Left renal cortex interstitium (tissue), 4 donors: ENCODE measurements around the gene IGFBP2. TPM values are rescaled to one million over a fixed set of nuclear protein-coding genes. Genes with fewer than 3 reads are reported as not detected.

Experiments used
- DNase-seq, 4 donors: peaks; one replicate each; pipeline ENCODE4 v3.0.0-alpha.2; 2013; ENCODE audit warnings: low read depth in 4 of 4, low spot score in 2 of 4, missing footprints in 1 of 4
- polyA plus RNA-seq, 4 donors: library from polyadenylated mRNA; unstranded; fragments of 120-200 nt; gene quantifications; one replicate each; pipeline ENCODE4 v1.2.1, GENCODE V29; 2013; ENCODE audit not compliant: insufficient read length in 4 of 4

Gene IGFBP2
- polyA plus RNA-seq, 4 donors, result 196 to 337 (median 248) TPM

GRCh38 chr2:216636551-216637450 is 3.6 kb downstream of the IGFBP2 start:
- DNase-seq, result no peak

DNA sequence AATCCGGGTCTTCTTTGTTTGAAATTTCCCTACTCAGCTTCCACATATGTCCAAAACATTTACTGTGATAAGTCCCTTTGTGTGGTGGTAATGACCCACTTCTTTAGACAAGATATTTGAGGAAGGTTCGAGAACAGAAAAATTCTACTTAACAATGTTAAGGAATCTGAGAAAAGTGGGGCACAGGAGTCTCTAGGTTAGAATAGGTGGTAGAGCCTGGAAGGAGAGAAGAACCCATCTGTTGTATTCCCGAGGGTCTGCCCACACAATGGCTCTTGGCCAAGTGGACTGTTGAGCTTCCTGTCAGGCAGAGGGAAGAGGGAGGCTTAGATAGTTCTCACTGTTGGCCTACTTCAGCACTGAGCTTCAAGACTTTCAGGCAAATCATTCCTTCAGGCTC is 4.3 kb downstream of the IGFBP2 start:
- DNase-seq, result no peak

DNA sequence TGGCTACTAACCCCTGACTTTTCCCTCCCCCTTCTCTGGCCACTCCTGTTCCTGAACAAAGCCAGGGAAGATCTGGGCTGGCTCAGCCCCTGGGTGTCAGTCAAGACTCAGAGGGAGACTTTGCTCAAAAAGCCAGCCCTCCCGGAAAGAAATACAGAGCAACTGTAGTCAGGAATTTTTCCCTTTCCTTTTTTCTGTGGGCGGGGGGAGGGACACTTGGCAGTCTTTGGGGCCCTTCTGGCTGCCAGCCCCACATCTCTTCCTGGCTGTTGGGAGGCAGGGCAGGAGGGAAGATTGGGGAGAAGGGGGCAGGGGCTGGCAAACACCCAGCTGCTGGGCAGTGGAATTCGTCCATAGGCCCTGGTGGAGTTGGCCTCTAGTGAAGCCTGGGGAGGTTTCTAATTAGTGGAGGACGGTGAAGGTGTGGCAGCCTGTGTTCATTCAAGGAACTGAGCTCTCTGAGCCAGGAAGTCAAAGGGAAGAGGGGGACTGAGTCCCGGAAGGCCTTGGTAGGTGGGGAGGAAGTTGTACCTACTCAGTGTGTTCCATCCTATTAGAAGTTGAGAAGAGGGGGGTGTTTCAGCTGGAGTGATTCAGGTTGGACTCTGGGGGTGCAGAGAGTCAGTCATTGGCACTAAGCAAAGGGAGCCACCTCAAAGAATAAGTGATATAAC is 10.9 kb downstream of the IGFBP2 start:
- no peak for DNase-seq

GRCh38 chr2:216644842-216645635 is 11.8 kb downstream of the IGFBP2 start:
- no peak for DNase-seq

DNA sequence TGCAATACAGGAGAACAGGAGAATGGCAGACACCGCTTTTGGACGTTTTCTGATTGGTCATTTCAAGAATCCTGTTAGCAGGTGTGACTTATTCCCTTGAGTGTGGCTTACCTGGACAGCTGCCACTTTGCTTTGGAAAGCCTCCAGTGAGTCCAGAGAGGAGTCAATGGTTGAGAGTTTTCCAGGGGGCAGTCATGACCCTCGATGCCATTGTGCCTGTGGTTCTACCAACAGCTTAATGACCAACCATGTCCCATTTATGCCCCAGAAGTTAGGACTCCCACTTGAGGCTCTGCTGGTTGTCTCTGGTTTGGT is 12.4 kb downstream of the IGFBP2 start:
- no peak for DNase-seq

DNA sequence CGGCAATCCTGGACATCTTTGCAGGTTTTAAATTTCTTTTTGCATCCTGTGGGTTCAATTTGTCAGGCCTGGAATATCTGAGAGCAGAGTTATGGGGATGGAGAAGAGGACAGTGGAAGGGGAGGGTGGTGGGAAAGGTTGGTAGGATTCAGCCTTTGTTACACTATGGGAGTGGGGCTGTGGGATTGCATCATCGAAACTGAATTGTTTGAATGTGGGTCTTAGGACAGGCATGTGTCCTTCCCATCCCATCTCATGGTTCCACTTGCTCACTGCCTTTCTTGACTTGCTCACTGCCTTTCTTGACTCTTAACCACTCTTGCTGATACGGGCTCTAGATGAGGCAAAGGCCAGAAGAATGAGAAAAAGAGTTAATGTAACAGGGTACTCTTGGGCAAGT is 12.9 kb downstream of the IGFBP2 start:
- no peak for DNase-seq

DNA sequence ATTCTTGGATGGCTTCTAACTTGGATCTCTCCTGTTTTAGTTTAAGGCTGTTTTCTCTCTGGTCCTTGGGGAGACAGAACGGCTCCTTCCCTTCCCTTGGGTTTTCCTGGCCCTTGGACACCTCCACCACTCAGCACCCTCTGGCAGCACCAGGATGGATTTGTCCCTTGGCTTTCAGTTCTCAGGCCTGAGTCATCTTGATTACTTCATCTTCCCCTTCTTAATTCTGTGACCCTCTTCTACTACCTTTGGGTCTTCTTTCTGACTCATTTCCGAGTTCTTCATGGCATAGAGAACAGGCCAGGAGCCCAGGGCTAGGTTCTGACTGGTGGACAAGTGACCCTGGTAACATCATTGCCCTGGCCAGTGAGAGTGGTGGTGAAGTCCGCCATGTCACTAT is 14.9 kb downstream of the IGFBP2 start:
- DNase-seq, result no peak

DNA sequence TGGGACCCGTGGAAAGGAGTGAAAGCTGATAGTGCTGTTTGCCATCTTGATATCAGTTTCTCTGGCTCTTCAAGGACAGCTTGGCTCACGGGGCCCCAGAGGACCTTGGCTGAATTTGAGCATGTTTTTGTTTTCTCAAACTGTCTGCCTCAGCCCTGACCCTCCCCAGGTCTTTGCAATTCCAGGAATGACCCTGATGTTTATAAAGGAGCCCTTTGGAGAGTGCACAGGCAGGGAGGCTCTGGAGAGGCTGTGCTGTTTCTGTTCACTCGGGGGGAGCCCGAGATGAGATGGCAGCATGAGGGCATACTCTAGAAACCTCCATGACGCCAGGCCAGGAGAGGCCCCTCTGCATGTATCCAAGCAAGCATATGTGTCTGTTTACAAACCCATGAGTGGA is 16.4 kb downstream of the IGFBP2 start:
- DNase-seq, result no peak

GRCh38 chr2:216650626-216651257 is 17.5 kb downstream of the IGFBP2 start:
- no peak for DNase-seq

DNA sequence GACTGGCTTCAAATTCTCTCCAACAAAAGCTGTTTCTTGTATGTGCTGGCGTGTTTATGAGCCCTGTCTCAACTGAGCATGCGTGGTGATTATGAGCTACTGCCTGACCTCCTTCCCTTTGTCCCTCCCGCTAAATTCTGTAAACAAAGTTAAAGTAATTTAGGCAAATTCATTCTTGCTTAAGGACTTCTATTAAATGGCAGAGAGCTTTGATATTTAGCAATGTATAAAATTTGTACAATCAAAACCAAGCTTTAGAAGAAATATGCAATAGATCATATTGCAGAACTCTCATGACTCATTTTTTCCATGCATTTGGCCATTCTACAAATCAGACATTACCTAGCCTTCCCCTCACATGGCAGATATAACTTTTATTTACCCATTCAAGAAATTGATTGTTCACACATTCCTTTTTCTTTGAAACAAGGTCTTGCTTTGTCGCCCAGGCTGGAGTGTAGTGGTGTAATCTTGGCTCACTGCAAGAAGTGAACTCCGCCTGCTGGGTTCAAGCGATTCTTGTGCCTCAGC is 18.2 kb downstream of the IGFBP2 start:
- DNase-seq, result no peak

DNA sequence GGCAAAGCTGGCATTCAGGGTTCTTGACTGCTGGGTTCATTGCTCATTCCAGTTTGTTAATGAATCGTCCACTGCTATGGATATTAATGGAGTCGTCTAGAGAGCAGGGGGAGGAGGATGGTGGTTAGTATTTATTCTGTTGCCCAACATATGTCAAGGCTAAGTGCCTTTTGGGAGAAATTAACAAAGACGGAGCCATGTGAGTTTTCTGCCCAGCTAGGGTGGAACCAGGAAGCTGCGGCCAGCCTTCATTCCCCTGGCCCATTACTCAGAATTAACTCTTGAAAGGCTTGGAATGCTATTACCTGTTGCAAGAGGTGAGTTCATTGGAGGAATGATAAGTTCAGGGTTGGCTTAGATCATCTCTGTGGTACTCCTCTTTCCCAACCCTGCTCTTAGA is 19.3 kb downstream of the IGFBP2 start:
- no peak for DNase-seq

GRCh38 chr2:216653093-216653799 is 20.0 kb downstream of the IGFBP2 start:
- no peak for DNase-seq

DNA sequence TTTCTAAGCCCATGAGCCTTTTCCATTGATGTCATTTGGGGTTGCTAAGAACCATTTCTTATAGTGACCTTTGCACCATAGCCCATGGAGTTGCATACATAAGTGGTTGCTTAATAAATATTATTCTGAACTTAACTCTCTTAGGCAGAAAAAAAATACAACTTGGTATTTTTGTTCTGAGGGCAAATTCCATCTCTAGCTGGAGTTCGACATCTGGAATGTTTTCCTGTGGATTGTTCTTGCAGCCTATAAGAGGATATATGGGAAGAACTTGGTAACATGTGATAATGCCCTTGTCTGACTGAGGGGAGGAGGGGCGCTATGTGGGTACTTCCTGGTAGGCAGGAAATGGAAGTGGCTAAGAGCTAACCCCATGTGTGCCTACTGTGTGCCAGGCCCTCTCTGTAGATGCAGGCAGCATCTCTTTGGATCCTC is 20.7 kb downstream of the IGFBP2 start:
- DNase-seq, result no peak

DNA sequence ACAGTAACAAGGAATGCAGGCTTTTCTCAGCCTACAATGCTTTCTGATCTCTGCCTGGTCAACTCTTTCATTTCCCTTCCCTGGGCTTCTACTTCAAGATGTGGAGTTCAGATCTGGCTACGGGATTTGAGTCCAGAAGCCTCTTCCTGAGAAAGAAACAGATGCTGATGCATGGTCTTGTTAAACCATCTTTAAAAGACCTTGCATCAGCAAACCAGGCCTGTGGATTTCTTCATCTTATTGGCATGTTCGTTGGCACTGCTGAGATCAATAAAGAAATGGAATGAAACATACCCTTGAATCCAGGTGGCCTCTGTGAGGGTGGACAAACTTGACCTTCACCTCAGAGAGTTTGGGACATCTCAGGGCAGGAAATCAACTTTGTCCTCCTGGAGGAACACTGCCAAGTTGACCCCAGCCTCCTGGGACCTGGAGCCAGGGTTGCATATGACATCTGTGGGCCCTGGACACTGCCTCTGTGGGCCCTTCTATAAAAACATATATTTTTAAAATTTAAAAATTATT is 21.4 kb downstream of the IGFBP2 start:
- no peak for DNase-seq

DNA sequence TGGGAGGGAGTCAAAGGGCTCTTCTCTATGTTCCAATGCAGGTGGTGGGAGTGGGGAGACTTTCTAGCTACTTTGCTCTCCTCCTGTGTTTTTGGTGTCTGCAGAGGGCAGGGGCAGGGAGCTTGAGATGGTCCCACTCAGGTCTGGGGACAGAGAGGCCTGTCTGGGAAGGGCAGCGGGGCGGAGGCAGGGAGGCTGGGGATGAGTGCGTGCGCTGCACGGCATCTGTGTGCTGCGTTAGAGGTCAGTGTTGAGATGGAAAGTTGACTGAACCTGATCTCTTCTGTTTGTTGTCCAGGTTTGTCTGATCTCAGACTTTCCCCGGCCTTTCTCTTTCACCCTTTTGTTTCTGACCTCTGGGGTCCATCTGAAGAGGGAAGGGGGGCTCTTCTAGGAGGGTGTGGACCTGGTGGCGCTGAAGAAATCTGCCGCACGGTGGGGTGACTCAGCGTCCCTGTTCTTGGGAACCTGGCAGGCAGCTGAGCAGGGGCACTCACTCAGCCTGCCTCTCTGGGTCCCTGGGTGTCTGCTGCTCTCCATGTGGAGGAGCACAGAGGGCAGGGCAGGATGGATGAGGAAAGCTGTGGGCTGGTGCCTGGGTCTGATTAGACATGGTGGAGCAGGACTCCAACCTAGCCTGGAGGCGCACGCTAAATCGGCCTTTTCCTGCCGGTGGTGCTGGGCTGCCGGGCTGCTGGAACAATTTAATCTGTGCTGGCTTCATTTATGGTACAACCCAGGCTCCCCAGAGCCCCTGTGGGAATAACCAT is 24.1 kb downstream of the IGFBP2 start:
- no peak for DNase-seq

DNA sequence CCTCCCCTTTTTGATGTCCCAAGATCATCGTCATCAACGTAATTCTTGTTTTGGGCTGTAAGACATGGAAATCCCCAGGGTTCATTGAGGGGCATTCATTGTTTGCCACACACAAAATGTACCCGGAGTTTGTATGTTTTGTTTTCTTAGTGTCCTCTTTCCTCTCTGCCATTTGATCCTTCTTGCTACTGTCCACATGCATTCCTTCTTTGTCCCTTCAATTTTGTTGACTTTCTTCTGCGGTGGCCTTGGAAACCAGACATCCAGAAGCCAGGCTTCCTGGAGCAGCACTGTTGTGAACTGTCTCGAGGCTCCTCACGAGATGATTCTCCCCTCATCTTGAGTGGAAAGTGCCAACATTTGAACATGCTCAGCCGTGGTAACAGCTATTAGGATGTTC is 24.8 kb downstream of the IGFBP2 start:
- DNase-seq, result no peak

DNA sequence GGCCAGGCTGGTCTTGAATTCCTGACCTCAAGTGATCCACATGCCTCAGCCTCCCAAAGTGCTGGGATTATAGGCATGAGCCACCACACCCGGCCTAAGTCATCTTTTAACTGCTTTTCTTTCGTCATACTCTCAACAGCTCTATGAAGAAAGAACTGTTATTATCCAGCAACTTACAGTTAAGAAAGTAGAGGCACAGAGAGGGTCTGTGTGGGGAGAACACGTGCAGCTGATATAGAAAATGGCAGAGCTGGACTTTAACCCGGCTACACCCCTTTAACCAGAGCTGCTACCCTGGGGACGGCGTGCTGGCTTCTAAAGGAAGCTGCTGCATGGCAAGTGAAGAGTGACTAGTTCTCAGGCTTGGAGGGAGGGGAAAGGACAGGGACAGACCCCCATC is 25.5 kb downstream of the IGFBP2 start:
- no peak for DNase-seq

DNA sequence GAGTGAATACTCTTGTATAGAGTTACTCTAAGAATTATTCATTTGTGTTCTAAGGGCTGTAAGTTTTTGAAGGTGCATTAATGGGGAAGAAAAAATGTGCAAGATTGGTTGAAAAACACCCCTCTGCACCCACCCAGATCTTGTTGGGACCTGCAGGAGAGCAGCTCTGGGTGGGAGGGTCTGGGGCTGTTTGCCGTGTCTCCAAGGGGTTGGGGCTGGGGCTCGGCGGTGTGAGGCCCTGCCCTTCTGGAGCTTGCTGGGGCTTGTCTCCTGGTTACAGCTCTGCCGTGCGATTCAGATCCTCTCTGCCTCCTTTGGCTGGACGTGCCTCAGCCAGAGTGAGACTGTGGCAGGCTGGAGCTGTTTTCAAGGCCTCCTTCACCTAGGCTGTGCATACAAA is 26.1 kb downstream of the IGFBP2 start:
- DNase-seq, result no peak

GRCh38 chr2:216660496-216660895 is 27.3 kb downstream of the IGFBP2 start:
- DNase-seq, result no peak
